ENCODE results near the gene SLC23A1. TPM values are rescaled to one million over a fixed set of nuclear protein-coding genes. Genes with fewer than 3 reads are reported as not detected.

The SLC23A1 gene
- total RNA-seq: not detected

DNA sequence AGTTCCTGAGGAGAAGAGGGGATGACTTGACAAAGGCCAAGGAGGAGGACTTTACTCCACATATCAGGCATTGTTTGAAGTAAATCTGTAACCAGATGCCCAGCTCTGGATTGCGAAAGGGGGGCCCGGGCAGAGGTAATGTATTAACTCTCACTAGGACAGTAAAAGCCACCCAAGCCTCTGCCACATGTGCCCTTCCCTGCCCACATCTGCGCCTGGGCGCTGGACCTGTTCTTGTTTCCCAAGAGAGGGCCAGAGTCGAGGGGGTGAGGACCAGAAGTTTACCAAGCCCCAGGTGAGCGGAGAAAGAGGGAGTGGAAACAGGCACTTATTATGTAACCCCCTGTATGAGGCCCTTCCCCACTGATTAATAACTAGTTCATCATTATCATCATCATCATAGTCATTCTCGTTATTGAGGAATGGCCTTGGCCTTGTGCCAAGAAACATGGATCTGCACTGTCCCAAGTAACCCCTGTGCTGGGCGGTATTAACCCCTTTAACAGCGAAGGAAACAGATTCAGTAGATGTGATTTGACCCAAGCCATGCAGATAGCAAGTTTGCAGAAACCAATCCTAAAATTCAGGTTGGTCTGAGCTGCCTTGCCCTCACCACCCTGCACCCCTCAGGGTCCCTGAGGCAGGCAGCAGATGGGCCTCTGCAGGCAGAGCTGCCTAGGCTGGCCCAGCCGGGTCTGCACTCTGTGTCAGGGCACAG, at the start of gene SLC23A1:
Gene SLC23A1, minus strand, starts transcription at position 23 of the 718 bp plus-strand sequence. CDS start 44 bp downstream, outside the sequence.
- TF ChIP-seq POLR2AphosphoS5 (IDR thresholded peaks at IDR 0.05): no peak
- TF ChIP-seq, protein P1, sequence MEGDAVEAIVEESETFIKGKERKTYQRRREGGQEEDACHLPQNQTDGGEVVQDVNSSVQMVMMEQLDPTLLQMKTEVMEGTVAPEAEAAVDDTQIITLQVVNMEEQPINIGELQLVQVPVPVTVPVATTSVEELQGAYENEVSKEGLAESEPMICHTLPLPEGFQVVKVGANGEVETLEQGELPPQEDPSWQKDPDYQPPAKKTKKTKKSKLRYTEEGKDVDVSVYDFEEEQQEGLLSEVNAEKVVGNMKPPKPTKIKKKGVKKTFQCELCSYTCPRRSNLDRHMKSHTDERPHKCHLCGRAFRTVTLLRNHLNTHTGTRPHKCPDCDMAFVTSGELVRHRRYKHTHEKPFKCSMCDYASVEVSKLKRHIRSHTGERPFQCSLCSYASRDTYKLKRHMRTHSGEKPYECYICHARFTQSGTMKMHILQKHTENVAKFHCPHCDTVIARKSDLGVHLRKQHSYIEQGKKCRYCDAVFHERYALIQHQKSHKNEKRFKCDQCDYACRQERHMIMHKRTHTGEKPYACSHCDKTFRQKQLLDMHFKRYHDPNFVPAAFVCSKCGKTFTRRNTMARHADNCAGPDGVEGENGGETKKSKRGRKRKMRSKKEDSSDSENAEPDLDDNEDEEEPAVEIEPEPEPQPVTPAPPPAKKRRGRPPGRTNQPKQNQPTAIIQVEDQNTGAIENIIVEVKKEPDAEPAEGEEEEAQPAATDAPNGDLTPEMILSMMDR (IDR thresholded peaks at IDR 0.05): no peak
- TF ChIP-seq EP300 (IDR thresholded peaks at IDR 0.05): no peak
- no peak for TF ChIP-seq POLR2A (IDR thresholded peaks at IDR 0.05; ENCODE audit: low read depth)
- 73% methylated on average over 10 of the region's 10 CpGs for WGBS
- Histone ChIP-seq H3K27me3 (no peaks in the 10 kb centered on the region), H3K9me3 (no peaks in the 10 kb centered on the region), H3K27ac (replicated peaks in 1 of 4) (peak within 1 kb of the TSS in 1 of 4 donors; percentile 16), H3K36me3 (no peaks in the 10 kb centered on the region), H3K4me1 (peaks cover 7 to 21% (median 14%) of the 10 kb centered on the region in 4 donors), H3K4me3 (no peak within 1 kb of the TSS)
- no peak for DNase-seq (ENCODE audit: extremely low spot score)
- intact Hi-C loops (cut with DNase I): no loop called here

DNA sequence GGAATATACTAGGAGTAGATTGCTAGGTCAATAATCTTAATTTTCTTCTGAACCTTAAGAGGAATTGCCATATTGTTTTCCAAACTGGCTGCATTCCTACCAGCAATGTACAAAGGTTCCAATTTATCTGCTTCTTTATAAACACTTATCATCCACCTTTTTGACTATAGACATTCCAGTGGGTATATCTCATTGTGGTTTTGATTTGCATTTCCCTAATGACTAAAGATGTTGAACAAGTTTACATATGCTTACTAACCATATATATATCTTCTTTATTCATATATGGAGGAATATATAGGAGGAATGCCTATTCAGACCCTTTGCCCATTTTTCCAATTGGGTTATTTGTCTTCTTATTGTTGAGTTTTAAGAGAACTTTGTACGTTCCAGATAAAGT, 48.6 kb upstream of the SLC23A1 start:
- Histone ChIP-seq H3K27ac (replicated peaks in 1 of 4) (no peak overlapping the region), H3K4me3 (no peak overlapping the region), H3K36me3 (peaks cover 9 to 88% (median 51%) of the 10 kb centered on the region in 4 donors), H3K9me3 (no peaks in the 10 kb centered on the region), H3K27me3 (no peaks in the 10 kb centered on the region), H3K4me1 (no peaks in the 10 kb centered on the region)
- TF ChIP-seq POLR2A (IDR thresholded peaks at IDR 0.05; ENCODE audit: low read depth): no peak
- TF ChIP-seq, protein P1 (IDR thresholded peaks at IDR 0.05): no peak
- no peak for TF ChIP-seq POLR2AphosphoS5 (IDR thresholded peaks at IDR 0.05)
- TF ChIP-seq EP300 (IDR thresholded peaks at IDR 0.05): no peak
- intact Hi-C loops (cut with DNase I): loop anchor here (10.0 kb wide), 1 partner anchor 343 kb away; no protein-coding TSS in a partner anchor
- no peak for DNase-seq (ENCODE audit: extremely low spot score)
- 97% methylated on average over 1 of the region's 1 CpG for WGBS

DNA sequence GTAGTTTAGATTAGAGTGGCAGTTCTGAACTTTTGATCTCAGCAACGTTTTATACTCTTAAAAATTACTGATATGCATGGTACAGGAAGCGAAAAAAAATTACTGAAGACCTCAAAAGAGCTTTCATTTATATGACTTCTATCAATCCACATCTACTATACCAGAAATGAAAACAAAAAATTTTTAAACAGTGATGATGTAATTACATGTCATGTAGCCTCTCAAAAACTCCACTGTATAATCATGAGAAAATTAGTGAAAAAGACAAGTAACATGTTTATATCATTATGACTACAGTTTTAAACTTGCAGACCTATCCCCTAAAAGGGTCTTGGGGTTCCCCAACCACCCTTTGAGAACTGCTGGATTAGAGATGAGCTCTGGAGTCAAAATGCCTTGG, 46.9 kb upstream of the SLC23A1 start:
- TF ChIP-seq POLR2AphosphoS5 (IDR thresholded peaks at IDR 0.05) (no peak), POLR2A (IDR thresholded peaks at IDR 0.05; ENCODE audit: low read depth) (no peak), EP300 (IDR thresholded peaks at IDR 0.05) (no peak)
- TF ChIP-seq, protein P1 (IDR thresholded peaks at IDR 0.05): no peak
- intact Hi-C loops (cut with DNase I): loop anchor here (10.0 kb wide), 1 partner anchor 345 kb away; no protein-coding TSS in a partner anchor
- no peak for DNase-seq (ENCODE audit: extremely low spot score)

DNA sequence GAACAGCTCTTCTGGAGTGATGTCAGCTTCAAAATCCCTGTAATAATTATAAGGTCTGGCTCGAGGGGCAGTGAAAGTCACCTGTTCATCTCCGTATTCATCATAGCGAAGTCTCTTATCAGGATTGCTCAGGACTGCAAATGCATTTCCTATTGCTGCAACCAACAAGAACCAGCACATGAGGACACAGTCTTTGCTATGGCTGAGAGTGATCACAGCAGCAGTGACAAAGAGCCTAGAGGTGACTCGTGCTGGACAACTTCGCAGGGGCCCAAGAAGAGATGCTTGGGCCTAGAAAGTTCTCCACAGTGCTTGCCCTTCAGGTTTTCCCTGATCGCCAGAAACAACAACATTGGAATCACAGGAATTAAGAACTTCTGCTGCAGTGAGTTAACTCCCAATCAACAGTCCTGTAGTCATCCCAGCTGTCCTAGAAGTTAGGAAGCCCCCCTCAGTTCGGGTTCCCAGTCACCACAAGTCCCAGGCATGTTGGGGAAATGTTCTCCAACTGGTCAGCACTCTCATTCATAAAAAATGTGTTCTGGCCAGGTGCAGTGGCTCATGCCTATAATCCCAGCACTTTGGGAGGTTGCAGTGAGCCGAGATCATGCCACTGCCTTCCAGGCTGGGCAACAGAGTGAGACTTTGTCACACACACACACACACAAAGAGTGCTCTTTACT, 43.2 kb upstream of the SLC23A1 start:
- Histone ChIP-seq H3K4me1 (peaks cover 0 to 4% (median 0%) of the 10 kb centered on the region in 4 donors), H3K36me3 (peaks cover 0 to 76% (median 56%) of the 10 kb centered on the region in 4 donors), H3K27ac (replicated peaks in 1 of 4) (no peak overlapping the region), H3K27me3 (no peaks in the 10 kb centered on the region), H3K4me3 (no peak overlapping the region), H3K9me3 (no peaks in the 10 kb centered on the region)
- no peak for DNase-seq (ENCODE audit: extremely low spot score)
- 77% methylated on average over 7 of the region's 8 CpGs for WGBS
- intact Hi-C loops (cut with DNase I): no loop called here
- TF ChIP-seq POLR2AphosphoS5 (IDR thresholded peaks at IDR 0.05) (no peak), EP300 (IDR thresholded peaks at IDR 0.05) (no peak), POLR2A (IDR thresholded peaks at IDR 0.05; ENCODE audit: low read depth) (no peak)
- TF ChIP-seq, protein P1 (IDR thresholded peaks at IDR 0.05): no peak

More for the DNA sequence above, 46.9 kb upstream of the SLC23A1 start:
- Histone ChIP-seq H3K4me1 (no peaks in the 10 kb centered on the region), H3K4me3 (no peak overlapping the region), H3K27me3 (no peaks in the 10 kb centered on the region), H3K27ac (replicated peaks in 1 of 4) (no peak overlapping the region), H3K36me3 (peaks cover 4 to 91% (median 60%) of the 10 kb centered on the region in 4 donors), H3K9me3 (no peaks in the 10 kb centered on the region)
- 80% methylated on average over 2 of the region's 2 CpGs for WGBS

Measured in esophagus muscularis mucosa (tissue), 4 donors.